H1 (cell line): Measurements from ENCODE around the gene RAB3B. TPM values are rescaled to one million over a fixed set of nuclear protein-coding genes. Genes with fewer than 3 reads are reported as not detected.

Experiments used
- CTCF ChIA-PET: fragments of 300-600 bp; sonication (Branson Sonifier 250); formaldehyde crosslinking; loops from one replicate; lab custom pipeline; 2021; ENCODE audit not compliant: partially characterized antibody; lab: Charles Lee
- POLR2A ChIA-PET: fragments of 300-600 bp; sonication (Branson Sonifier 250); formaldehyde crosslinking; loops from one replicate; lab custom pipeline; 2021; ENCODE audit warnings: inconsistent platforms; ENCODE audit not compliant: partially characterized antibody; lab: Charles Lee
- DNase-seq, 2 experiments: peaks; one replicate each; pipeline versions ENCODE4 v3.0.0 to v3.0.0-alpha.2; 2010 to 2022; ENCODE audit warnings: low spot score in 2 of 2, low read depth in 1 of 2, mixed read lengths in 1 of 2
- FAIRE-seq: peaks from 2 replicates; lab custom pipeline; 2011; peaks lifted over from hg19 to GRCh38; lab: Jason Lieb, UNC
- H2AFZ ChIP-seq: 2 replicates; pipeline ENCODE4 v1.8.1; 2012; ENCODE audit warnings: low read length, inconsistent platforms
- H2AK5ac ChIP-seq: 2 replicates; pipeline ENCODE4 v1.6.1; 2013; ENCODE audit warnings: low read depth, low read length
- H2BK120ac ChIP-seq: replicated peaks from 2 replicates; pipeline ENCODE3; 2013; ENCODE audit warnings: low read depth, low read length, inconsistent platforms
- H2BK12ac ChIP-seq: 2 replicates; pipeline ENCODE4 v1.6.1; 2013; ENCODE audit warnings: low read depth, low read length
- H2BK15ac ChIP-seq: 2 replicates; pipeline ENCODE4 v1.6.1; 2013; ENCODE audit warnings: low read length
- H2BK20ac ChIP-seq: 2 replicates; pipeline ENCODE4 v1.6.1; 2013; ENCODE audit warnings: low read length
- H2BK5ac ChIP-seq: 2 replicates; pipeline ENCODE4 v1.6.1; 2013; ENCODE audit warnings: low read depth, low read length
- H3K14ac ChIP-seq: 2 replicates; pipeline ENCODE4 v1.6.1; 2013; ENCODE audit warnings: inconsistent platforms; ENCODE audit not compliant: insufficient read length
- H3K18ac ChIP-seq: 2 replicates; pipeline ENCODE4 v1.6.1; 2013; ENCODE audit warnings: low read length; ENCODE audit errors: extremely low read depth
- H3K23ac ChIP-seq: 2 replicates; pipeline ENCODE4 v1.6.1; 2013; ENCODE audit warnings: inconsistent platforms; ENCODE audit not compliant: insufficient read length
- H3K23me2 ChIP-seq: 2 replicates; pipeline ENCODE4 v1.6.1; 2013; ENCODE audit warnings: low read depth, low read length
- H3K27ac ChIP-seq: 2 replicates; pipeline ENCODE4 v1.6.1; 2011; ENCODE audit warnings: low read depth, low read length, inconsistent platforms
- H3K27me3 ChIP-seq, 4 experiments: replicated peaks in 1 of 4; 1 replicate in 1 of 4; 2 replicates in 3 of 4; pipeline versions ENCODE4 v1.6.1 to v1.8.1; 2011 to 2013; ENCODE audit warnings: low read length in 3 of 4, mild to moderate bottlenecking in 3 of 4, inconsistent platforms in 2 of 4, mixed read lengths in 2 of 4, moderate library complexity in 1 of 4; ENCODE audit not compliant: control insufficient read depth in 3 of 4, insufficient read depth in 3 of 4; ENCODE audit errors: extremely low read depth in 1 of 4
- H3K36me3 ChIP-seq, 4 experiments: 2 replicates each; pipeline versions ENCODE4 v1.6.1 to v1.8.1; 2011 to 2013; ENCODE audit warnings: mild to moderate bottlenecking in 4 of 4, low read length in 3 of 4, moderate library complexity in 2 of 4, control low read depth in 1 of 4, inconsistent platforms in 1 of 4; ENCODE audit not compliant: insufficient read depth in 4 of 4, control insufficient read depth in 2 of 4
- H3K4ac ChIP-seq: replicated peaks from 2 replicates; pipeline ENCODE3; 2013; ENCODE audit warnings: low read length, low read depth, mixed read lengths, inconsistent platforms; ENCODE audit not compliant: insufficient read length
- H3K4me1 ChIP-seq, 4 experiments: replicated peaks in 1 of 4; 1 replicate in 1 of 4; 2 replicates in 3 of 4; pipeline versions ENCODE4 v1.6.1 to v1.8.1; 2011 to 2013; ENCODE audit warnings: low read length in 3 of 4, inconsistent platforms in 2 of 4, mixed read lengths in 1 of 4; ENCODE audit not compliant: insufficient read depth in 4 of 4, control insufficient read depth in 3 of 4
- H3K4me2 ChIP-seq, 2 experiments: 2 replicates each; pipeline versions ENCODE4 v1.6.1 to v1.8.1; 2011 to 2013; ENCODE audit warnings: low read depth in 2 of 2, low read length in 2 of 2, control low read depth in 1 of 2, inconsistent platforms in 1 of 2, mild to moderate bottlenecking in 1 of 2; ENCODE audit not compliant: insufficient read depth in 1 of 2
- H3K4me3 ChIP-seq, 4 experiments: fragments of 200-600, 300-600 bp in 1 of 4; sonication (generic), shearing (Covaris generic), sonication (Bioruptor Twin) in 1 of 4; 2 replicates each; pipeline versions ENCODE4 v1.5.1 to v1.8.1; 2011 to 2016; ENCODE audit warnings: low read length in 4 of 4, low read depth in 3 of 4, control low read depth in 2 of 4, inconsistent platforms in 2 of 4, mild to moderate bottlenecking in 2 of 4, mixed read lengths in 1 of 4, moderate library complexity in 1 of 4; ENCODE audit not compliant: insufficient read depth in 2 of 4; ENCODE audit errors: extremely low read depth in 1 of 4
- H3K56ac ChIP-seq: replicated peaks from 2 replicates; pipeline ENCODE3; 2013; ENCODE audit warnings: low read depth, mild to moderate bottlenecking, mixed read lengths, low read length, inconsistent platforms; ENCODE audit not compliant: insufficient read length
- H3K79me1 ChIP-seq: 2 replicates; pipeline ENCODE4 v1.6.1; 2013; ENCODE audit warnings: low read depth, low read length, control low read depth
- H3K79me2 ChIP-seq, 2 experiments: 2 replicates each; pipeline versions ENCODE4 v1.6.1 to v1.8.1; 2012 to 2013; ENCODE audit warnings: low read length in 2 of 2, mild to moderate bottlenecking in 2 of 2, inconsistent platforms in 1 of 2; ENCODE audit not compliant: insufficient read depth in 2 of 2, control insufficient read depth in 1 of 2
- H3K9ac ChIP-seq, 4 experiments: replicated peaks in 1 of 4; 1 replicate in 1 of 4; 2 replicates in 3 of 4; pipeline versions ENCODE4 v1.6.1 to v1.8.1; 2011 to 2013; ENCODE audit warnings: low read depth in 3 of 4, low read length in 3 of 4, control low read depth in 2 of 4, mild to moderate bottlenecking in 2 of 4, moderate library complexity in 2 of 4, inconsistent platforms in 1 of 4; ENCODE audit errors: extremely low read depth in 1 of 4
- H3K9me3 ChIP-seq, 2 experiments: 2 replicates each; pipeline versions ENCODE4 v1.6.1 to v1.8.1; 2012 to 2013; ENCODE audit warnings: mild to moderate bottlenecking in 2 of 2, moderate library complexity in 2 of 2, control low read depth in 1 of 2, inconsistent platforms in 1 of 2, low read depth in 1 of 2, low read length in 1 of 2, mixed read lengths in 1 of 2; ENCODE audit not compliant: insufficient read depth in 2 of 2
- H4K20me1 ChIP-seq, 2 experiments: replicated peaks in 1 of 2; 2 replicates each; pipeline versions ENCODE3 to v1.8.1; 2011 to 2013; ENCODE audit warnings: inconsistent platforms in 2 of 2, low read length in 2 of 2, mild to moderate bottlenecking in 1 of 2; ENCODE audit not compliant: insufficient read depth in 2 of 2, control insufficient read depth in 1 of 2
- H4K5ac ChIP-seq: 2 replicates; pipeline ENCODE4 v1.6.1; 2013; ENCODE audit warnings: low read length, low read depth, mixed read lengths, inconsistent platforms; ENCODE audit not compliant: insufficient read length
- H4K8ac ChIP-seq: 2 replicates; pipeline ENCODE4 v1.8.0; 2013; ENCODE audit warnings: mild to moderate bottlenecking, moderate library complexity, low read length, inconsistent platforms; ENCODE audit not compliant: insufficient read depth; ENCODE audit errors: extremely low read depth
- H4K91ac ChIP-seq: replicated peaks from 2 replicates; pipeline ENCODE3; 2013; ENCODE audit warnings: low read length, mixed read lengths, inconsistent platforms; ENCODE audit not compliant: insufficient read length
- BCL11A ChIP-seq, 2 experiments: IDR thresholded peaks; one replicate each; pipeline ENCODE4 v1.6.1; 2011; ENCODE audit warnings: low read depth in 2 of 2, low read length in 2 of 2, mild to moderate bottlenecking in 2 of 2
- E2F6 ChIP-seq: IDR thresholded peaks from 2 replicates; pipeline ENCODE4 v1.6.1; 2012; ENCODE audit warnings: inconsistent platforms
- EZH2 ChIP-seq: fragments of 200-600 bp; sonication (generic); IDR thresholded peaks from 2 replicates; pipeline ENCODE4 v1.7.1; 2012; ENCODE audit warnings: low read depth, mild to moderate bottlenecking, moderate library complexity, low read length, inconsistent platforms; ENCODE audit not compliant: severe bottlenecking
- KDM4A ChIP-seq: IDR thresholded peaks from one replicate; pipeline ENCODE4 v1.7.1; 2012; ENCODE audit warnings: low read depth, mild to moderate bottlenecking, moderate library complexity, low read length, inconsistent platforms; ENCODE audit not compliant: severe bottlenecking
- KDM5A ChIP-seq: fragments of 200-600 bp; IDR thresholded peaks from 2 replicates; pipeline ENCODE4 v1.7.1; 2012; ENCODE audit warnings: mild to moderate bottlenecking, low read length, inconsistent platforms, mixed read lengths
- MAFK ChIP-seq: IDR thresholded peaks from 2 replicates; pipeline ENCODE4 v1.6.1; 2012; ENCODE audit warnings: low read depth, mild to moderate bottlenecking, improper control_type of control experiment, low read length
- PHF8 ChIP-seq: fragments of 200-600 bp; sonication (generic); conservative IDR thresholded peaks from 2 replicates; pipeline ENCODE4 v1.7.1; 2012; ENCODE audit warnings: low read depth, mild to moderate bottlenecking, inconsistent platforms, low read length, moderate library complexity
- TAF7 ChIP-seq: optimal IDR thresholded peaks from 2 replicates; pipeline ENCODE3; 2011; ENCODE audit warnings: low read depth, mild to moderate bottlenecking, inconsistent platforms, low read length, moderate library complexity, borderline replicate concordance
- TEAD4 ChIP-seq: IDR thresholded peaks from 2 replicates; pipeline ENCODE4 v1.6.1; 2012; ENCODE audit warnings: low read depth, low read length, inconsistent platforms, mixed read lengths
- polyA plus RNA-seq, 7 experiments: library from polyadenylated mRNA; depleted of rRNA in 3 of 7; stranded (reverse) in 5 of 7; unstranded in 2 of 7; fragments of >200 nt in 5 of 7; fragments of 200-250 nt in 2 of 7; gene quantifications; 1 replicate in 5 of 7; 2 replicates in 1 of 7; 4 replicates in 1 of 7; pipeline versions ENCODE4 v1.2.1 to v1.2.3, GENCODE V29; 2011 to 2013; ENCODE audit warnings: missing spikeins in 2 of 7, mixed read lengths in 2 of 7
- total RNA-seq: library from RNA; stranded (reverse); fragmentation: NEBNext Ultra II Directional; extraction: Animal tissue kit (Norgen Biotek cat#: 25700); gene quantifications from 2 replicates; pipeline ENCODE4 v1.2.1, GENCODE V29; 2021

RAB3B gene
- total and polyA plus RNA-seq, 2 of the 8 experiments (the other 6 are each of a cell fraction or from before 2014, with no cell fraction given): 12.5 to 36.8 TPM

- no peaks in the 10 kb centered on the region for H3K79me1 ChIP-seq
- H4K20me1 ChIP-seq: peaks cover 0 to 2% of the 10 kb centered on the region in 2 experiments
- no peak overlapping the region for H4K91ac ChIP-seq
- no peaks in the 10 kb centered on the region; a peak in 1 of 7 replicates for H3K27me3 ChIP-seq
- no peaks in the 10 kb centered on the region; a peak in 1 of 8 replicates for H3K36me3 ChIP-seq
- no peak overlapping the region for H2BK15ac ChIP-seq
- DNase-seq: no peak
- peak overlapping the region in 1 of 2 experiments; percentile 92; a peak in 2 of 4 replicates for H3K4me2 ChIP-seq
- H3K14ac ChIP-seq: no peak overlapping the region
- no peak overlapping the region for H3K9ac ChIP-seq
- peak overlapping the region in 1 of 4 experiments; percentile 12; a peak in 1 of 8 replicates for H3K4me3 ChIP-seq
- no peak overlapping the region for H2BK20ac ChIP-seq
- no peak overlapping the region for H3K4ac ChIP-seq
- no peak overlapping the region for H3K27ac ChIP-seq
- no peak overlapping the region for H3K56ac ChIP-seq
- CTCF ChIA-PET: interaction anchor here (0.8 to 1.3 kb wide), 4 partner anchors 21 to 127 kb away, joined by 3 to 4 read pairs (median 4); no protein-coding TSS in a partner anchor
- H2AFZ ChIP-seq: no peak overlapping the region
- no peak overlapping the region for H2BK5ac ChIP-seq
- no peaks in the 10 kb centered on the region for H3K9me3 ChIP-seq
- H3K23ac ChIP-seq: no peak overlapping the region
- no peak overlapping the region for H4K8ac ChIP-seq
- peaks cover 5% of the 10 kb centered on the region; the same call in 1 of the 2 replicates for H3K23me2 ChIP-seq
- POLR2A ChIA-PET: interaction anchor here (0.7 to 1.6 kb wide), 6 partner anchors 11 to 237 kb away, joined by 3 to 4 read pairs (median 3); no protein-coding TSS in a partner anchor
- no peak overlapping the region for H4K5ac ChIP-seq
- no peak overlapping the region for H3K18ac ChIP-seq
- H2AK5ac ChIP-seq: no peak overlapping the region
- H3K79me2 ChIP-seq: peaks cover 19 to 73% of the 10 kb centered on the region in 2 experiments
- no peak for FAIRE-seq
- H2BK120ac ChIP-seq: no peak overlapping the region
- H3K4me1 ChIP-seq: peaks cover 2 to 7% (median 3%) of the 10 kb centered on the region in 4 experiments; a peak in 4 of 7 replicates
- H2BK12ac ChIP-seq: no peak overlapping the region
- TF ChIP-seq MAFK (no peak), BCL11A (IDR thresholded peaks at IDR 0.05; ENCODE audit: low read depth in 2 of 2, low read length in 2 of 2) (no peak), TAF7 (no peak), PHF8 (no peak), TEAD4 (no peak), E2F6 (no peak), EZH2 (no peak), KDM4A (no peak), KDM5A (no peak)
Measured at GRCh38 chr1:51875836-51876235, 114.7 kb downstream of the RAB3B start.
